Endothelial cell of umbilical vein (primary cell): Measurements from ENCODE around the gene HTT-AS. TPM values are rescaled to one million over a fixed set of nuclear protein-coding genes. Genes with fewer than 3 reads are reported as not detected.

Experiments
- BruUV-seq: library from RNA; stranded (reverse); fragments of 400-500 nt; replicated peaks from 2 replicates; lab custom pipeline; 2021; lab: Mats Ljungman, UMichigan
- CTCF ChIA-PET: fragments of 300-600, 350-600 bp; sonication (Branson Sonifier 250); formaldehyde crosslinking; loops from one replicate; lab custom pipeline; 2021; ENCODE audit warnings: antibody characterized with exemption, inconsistent platforms; lab: Charles Lee
- POLR2A ChIA-PET: fragments of 300-600, 350-600 bp; sonication (Branson Sonifier 250); formaldehyde crosslinking; loops from one replicate; lab custom pipeline; 2021; ENCODE audit warnings: antibody characterized with exemption, inconsistent platforms; lab: Charles Lee
- DNase-seq: peaks from one replicate; pipeline ENCODE4 v3.0.0-alpha.2; 2011; ENCODE audit warnings: low read depth, low spot score
- FAIRE-seq: peaks from 2 replicates; lab custom pipeline; 2011; peaks lifted over from hg19 to GRCh38; lab: Jason Lieb, UNC
- H2AFZ ChIP-seq: 2 replicates; pipeline ENCODE4 v1.6.0; 2012; ENCODE audit warnings: low read depth, low read length, control low read depth, inconsistent platforms
- H3K27ac ChIP-seq: 2 replicates; pipeline ENCODE4 v1.5.1; 2011; ENCODE audit warnings: low read depth, mild to moderate bottlenecking, control low read depth, low read length, moderate library complexity; ENCODE audit not compliant: insufficient read depth
- H3K27me3 ChIP-seq, 2 experiments: 2 replicates each; pipeline versions ENCODE4 v1.6.0 to v1.6.1; 2011; ENCODE audit warnings: low read length in 2 of 2, mixed read lengths in 1 of 2; ENCODE audit not compliant: control insufficient read depth in 2 of 2, insufficient read depth in 2 of 2
- H3K36me3 ChIP-seq, 2 experiments: 2 replicates in 1 of 2; 3 replicates in 1 of 2; pipeline ENCODE4 v1.5.1; 2011; ENCODE audit warnings: low read length in 2 of 2, mild to moderate bottlenecking in 1 of 2, moderate library complexity in 1 of 2; ENCODE audit not compliant: control insufficient read depth in 2 of 2, insufficient read depth in 2 of 2; ENCODE audit errors: extremely low read depth in 1 of 2
- H3K4me1 ChIP-seq: 3 replicates; pipeline ENCODE4 v1.5.1; 2011; ENCODE audit warnings: mild to moderate bottlenecking, low read length; ENCODE audit not compliant: control insufficient read depth, insufficient read depth; ENCODE audit errors: extremely low read depth
- H3K4me2 ChIP-seq: 2 replicates; pipeline ENCODE4 v1.6.1; 2011; ENCODE audit warnings: low read length, control low read depth, mixed read lengths; ENCODE audit not compliant: insufficient read depth
- H3K4me3 ChIP-seq, 3 experiments: fragments of 200-600 bp in 1 of 3; sonication (generic), shearing (Covaris generic) in 1 of 3; replicated peaks in 1 of 3; 2 replicates each; pipeline ENCODE4 v1.5.1; 2011 to 2016; ENCODE audit warnings: control low read depth in 3 of 3, low read length in 3 of 3, mild to moderate bottlenecking in 2 of 3, inconsistent platforms in 1 of 3, low read depth in 1 of 3, moderate library complexity in 1 of 3; ENCODE audit not compliant: insufficient read depth in 1 of 3
- H3K79me2 ChIP-seq: 2 replicates; pipeline ENCODE4 v1.6.0; 2012; ENCODE audit warnings: low read length, inconsistent platforms; ENCODE audit not compliant: control insufficient read depth, insufficient read depth
- H3K9ac ChIP-seq: replicated peaks from 2 replicates; pipeline ENCODE3; 2011; ENCODE audit warnings: low read length, control low read depth; ENCODE audit not compliant: insufficient read depth; ENCODE audit errors: extremely low read depth
- H3K9me1 ChIP-seq: replicated peaks from 3 replicates; pipeline ENCODE4 v1.6.0; 2011; ENCODE audit warnings: mild to moderate bottlenecking, low read length; ENCODE audit not compliant: control insufficient read depth, insufficient read depth; ENCODE audit errors: extremely low read depth
- H3K9me3 ChIP-seq: replicated peaks from 2 replicates; pipeline ENCODE4 v1.5.1; 2012; ENCODE audit warnings: low read length, inconsistent platforms; ENCODE audit not compliant: control insufficient read depth, insufficient read depth
- H4K20me1 ChIP-seq: replicated peaks from 2 replicates; pipeline ENCODE3; 2011; ENCODE audit warnings: mild to moderate bottlenecking, low read length; ENCODE audit not compliant: control insufficient read depth, insufficient read depth; ENCODE audit errors: extremely low read depth
- EZH2 ChIP-seq: IDR thresholded peaks from 2 replicates; pipeline ENCODE4 v1.6.1; 2012; ENCODE audit warnings: borderline replicate concordance, low read depth, mild to moderate bottlenecking, moderate library complexity, low read length, inconsistent platforms; ENCODE audit not compliant: severe bottlenecking
- FOS ChIP-seq: IDR thresholded peaks from 2 replicates; pipeline ENCODE4 v1.6.1; 2011; ENCODE audit warnings: mild to moderate bottlenecking, low read length, moderate library complexity, borderline replicate concordance; ENCODE audit not compliant: insufficient read depth
- GATA2 ChIP-seq: IDR thresholded peaks from 2 replicates; pipeline ENCODE4 v1.7.0; 2011; ENCODE audit warnings: low read depth, mild to moderate bottlenecking, moderate library complexity, mixed read lengths, low read length; ENCODE audit not compliant: insufficient read length, insufficient read depth
- JUN ChIP-seq: IDR thresholded peaks from 2 replicates; pipeline ENCODE4 v1.6.1; 2011; ENCODE audit warnings: borderline replicate concordance, low read depth; ENCODE audit not compliant: insufficient read length, insufficient read depth
- MYC ChIP-seq: IDR thresholded peaks from one replicate; pipeline ENCODE4 v1.6.1; 2011; ENCODE audit warnings: mild to moderate bottlenecking, low read depth, low read length
- POLR2A ChIP-seq: IDR thresholded peaks from 2 replicates; pipeline ENCODE4 v1.6.1; 2012; ENCODE audit warnings: low read depth, mild to moderate bottlenecking, control low read depth, low read length
- POLR2AphosphoS5 ChIP-seq: IDR thresholded peaks from 2 replicates; pipeline ENCODE4 v1.6.1; 2012; ENCODE audit warnings: low read depth, mild to moderate bottlenecking, control low read depth, low read length, moderate library complexity; ENCODE audit not compliant: insufficient read depth
- dilution Hi-C: fragments of 300-500 bp; cut with MboI; formaldehyde crosslinking; loops from one replicate; pipeline ENCODE4 v1.15.0; 2019; ENCODE audit warnings: low sequenced_read_pairs; ENCODE audit not compliant: extremely low pct_ligation_motif_present
- intact Hi-C: fragments of 100-400 bp; cut with micrococcal nuclease; formaldehyde crosslinking; loops from one replicate; pipeline ENCODE4 v1.10.0; 2022
- polyA plus RNA-seq, 4 experiments: library from polyadenylated mRNA; depleted of rRNA in 3 of 4; stranded (reverse) in 3 of 4; unstranded in 1 of 4; fragments of >200 nt; gene quantifications; 2 replicates each; pipeline versions ENCODE4 v1.2.1 to v1.2.3, GENCODE V29; 2011 to 2012; ENCODE audit warnings: missing spikeins in 1 of 4
- total RNA-seq: library from RNA; stranded (reverse); gene quantifications from 2 replicates; pipeline ENCODE4 v1.2.3, GENCODE V29; 2021
- TF ChIP-seq, protein P1 (sequence below): IDR thresholded peaks from 2 replicates; pipeline ENCODE4 v1.6.1; 2011; ENCODE audit not compliant: insufficient read depth, insufficient read length
- TF ChIP-seq, protein P2 (sequence below), 2 donors: IDR thresholded peaks; 1 replicate in 1 of 2; 2 replicates in 1 of 2; pipeline ENCODE4 v1.5.1; 2011; ENCODE audit warnings: low read length in 2 of 2, mild to moderate bottlenecking in 2 of 2, moderate library complexity in 2 of 2, control low read depth in 1 of 2, inconsistent platforms in 1 of 2, low read depth in 1 of 2; ENCODE audit not compliant: insufficient read depth in 1 of 2; ENCODE audit errors: extremely low read depth in 1 of 2

The HTT-AS gene
- total and polyA plus RNA-seq, 2 donors (not counting 3 experiments of a cell fraction or from before 2014, with no cell fraction given): not detected

DNA sequence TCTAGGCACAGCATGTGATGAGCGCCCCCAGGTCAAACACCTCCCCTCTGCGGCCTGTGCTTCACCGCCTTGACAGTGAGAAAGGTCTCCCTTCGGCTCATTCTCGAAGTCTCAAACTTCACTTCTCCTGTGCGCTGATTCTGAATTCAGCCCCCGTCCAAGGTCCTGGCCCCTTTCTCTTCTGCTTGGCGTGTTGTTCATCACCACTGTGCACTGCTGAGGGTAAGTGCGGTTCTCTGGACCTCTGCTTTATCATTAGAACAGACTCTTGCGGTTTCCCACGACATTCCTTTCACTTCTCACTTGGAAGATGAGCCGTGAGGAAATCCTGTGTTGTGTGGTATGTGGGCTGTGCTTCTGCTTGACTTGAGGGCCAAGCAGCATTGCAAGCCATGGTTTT lies 11.9 kb downstream of the HTT-AS start:
- Histone ChIP-seq H3K4me1 (no peaks in the 10 kb centered on the region), H2AFZ (no peak overlapping the region), H3K9me3 (no peaks in the 10 kb centered on the region), H3K4me3 (no peak overlapping the region), H3K79me2 (no peaks in the 10 kb centered on the region), H3K27me3 (peaks cover 0 to 2% of the 10 kb centered on the region in 2 experiments), H3K9me1 (no peaks in the 10 kb centered on the region), H3K4me2 (no peak overlapping the region), H3K9ac (no peak overlapping the region), H4K20me1 (no peaks in the 10 kb centered on the region), H3K27ac (no peak overlapping the region), H3K36me3 (no peaks in the 10 kb centered on the region)
- dilution Hi-C loops: no loop called here
- no peak for DNase-seq
- TF ChIP-seq JUN: no peak
- TF ChIP-seq POLR2A: no peak
- no peak for TF ChIP-seq EZH2
- no peak for TF ChIP-seq FOS
- no peak for TF ChIP-seq POLR2AphosphoS5
- TF ChIP-seq MYC: no peak
- TF ChIP-seq, protein P1, sequence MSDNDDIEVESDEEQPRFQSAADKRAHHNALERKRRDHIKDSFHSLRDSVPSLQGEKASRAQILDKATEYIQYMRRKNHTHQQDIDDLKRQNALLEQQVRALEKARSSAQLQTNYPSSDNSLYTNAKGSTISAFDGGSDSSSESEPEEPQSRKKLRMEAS: no peak
- TF ChIP-seq, protein P2, sequence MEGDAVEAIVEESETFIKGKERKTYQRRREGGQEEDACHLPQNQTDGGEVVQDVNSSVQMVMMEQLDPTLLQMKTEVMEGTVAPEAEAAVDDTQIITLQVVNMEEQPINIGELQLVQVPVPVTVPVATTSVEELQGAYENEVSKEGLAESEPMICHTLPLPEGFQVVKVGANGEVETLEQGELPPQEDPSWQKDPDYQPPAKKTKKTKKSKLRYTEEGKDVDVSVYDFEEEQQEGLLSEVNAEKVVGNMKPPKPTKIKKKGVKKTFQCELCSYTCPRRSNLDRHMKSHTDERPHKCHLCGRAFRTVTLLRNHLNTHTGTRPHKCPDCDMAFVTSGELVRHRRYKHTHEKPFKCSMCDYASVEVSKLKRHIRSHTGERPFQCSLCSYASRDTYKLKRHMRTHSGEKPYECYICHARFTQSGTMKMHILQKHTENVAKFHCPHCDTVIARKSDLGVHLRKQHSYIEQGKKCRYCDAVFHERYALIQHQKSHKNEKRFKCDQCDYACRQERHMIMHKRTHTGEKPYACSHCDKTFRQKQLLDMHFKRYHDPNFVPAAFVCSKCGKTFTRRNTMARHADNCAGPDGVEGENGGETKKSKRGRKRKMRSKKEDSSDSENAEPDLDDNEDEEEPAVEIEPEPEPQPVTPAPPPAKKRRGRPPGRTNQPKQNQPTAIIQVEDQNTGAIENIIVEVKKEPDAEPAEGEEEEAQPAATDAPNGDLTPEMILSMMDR (IDR thresholded peaks at IDR 0.05; ENCODE audit: extremely low read depth in 1 of 2, insufficient read depth in 1 of 2, low read depth in 1 of 2, low read length in 2 of 2): no peak
- no peak for TF ChIP-seq GATA2
- ChIA-PET CTCF (no interaction called here), POLR2A (interaction anchor here (0.6 kb wide), 1 partner anchor 19 kb away, joined by 4 read pairs; no protein-coding TSS in a partner anchor)
- BruUV-seq: no TSS peak
- intact Hi-C loops: no loop called here
- FAIRE-seq: no peak
